Ureter (tissue), 1 donor: ENCODE measurements around the gene CMIP. TPM values are rescaled to one million over a fixed set of nuclear protein-coding genes. Genes with fewer than 3 reads are reported as not detected.
"Not testable (repeated sequence)": the region's sequence is repeated elsewhere in the genome, so short reads cannot be mapped to it uniquely, and the experiment has no call there.

Experiments used
- DNase-seq: peaks from one replicate; pipeline ENCODE4 v3.0.0-alpha.2; 2020; ENCODE audit warnings: low spot score
- total RNA-seq: library from RNA; stranded (reverse); gene quantifications from one replicate; pipeline ENCODE4 v1.2.4, GENCODE V29; 2023
- donor health status: DM: yes; HTN: yes; CAD: no.

The CMIP gene
- total RNA-seq, 1 donor from 2014 or later: 98.0 TPM

- DNase-seq: no peak
Measured at GRCh38 chr16:81717662-81718189, 273.1 kb downstream of the CMIP start.

- DNase-seq: no peak
Measured at GRCh38 chr16:81718637-81719036, 274.0 kb downstream of the CMIP start.

- DNase-seq: no peak
Measured at GRCh38 chr16:81719993-81720392, 275.4 kb downstream of the CMIP start.

- no peak for DNase-seq
Measured at GRCh38 chr16:81720973-81721906, 276.6 kb downstream of the CMIP start.

- no peak for DNase-seq
Measured at GRCh38 chr16:81723098-81723723, 278.6 kb downstream of the CMIP start.

GRCh38 chr16:81728435-81728834 lies 283.8 kb downstream of the CMIP start:
- no peak for DNase-seq

GRCh38 chr16:81729451-81729850 lies 284.8 kb downstream of the CMIP start:
- DNase-seq: no peak

- peak; percentile 84 for DNase-seq
Measured at GRCh38 chr16:81730090-81731051, 285.8 kb downstream of the CMIP start.

- no peak for DNase-seq
Measured at GRCh38 chr16:81731649-81732048, 287.0 kb downstream of the CMIP start.

GRCh38 chr16:81732699-81733098 lies 288.1 kb downstream of the CMIP start:
- no peak for DNase-seq

- DNase-seq: no peak
Measured at GRCh38 chr16:81733295-81733694, 288.7 kb downstream of the CMIP start.

GRCh38 chr16:81734632-81735434 lies 290.2 kb downstream of the CMIP start:
- no peak for DNase-seq

GRCh38 chr16:81737885-81738536 lies 293.4 kb downstream of the CMIP start:
- DNase-seq: peak; percentile 87

- no peak for DNase-seq
Measured at GRCh38 chr16:81738783-81739496, 294.3 kb downstream of the CMIP start.

GRCh38 chr16:81739503-81739902 lies 294.9 kb downstream of the CMIP start:
- no peak for DNase-seq

- no peak for DNase-seq
Measured at GRCh38 chr16:81740169-81740568, 295.6 kb downstream of the CMIP start.

GRCh38 chr16:81741430-81741770 lies 296.8 kb downstream of the CMIP start:
- DNase-seq: not testable (repeated sequence)

GRCh38 chr16:81744385-81744784 lies 299.8 kb downstream of the CMIP start:
- DNase-seq: no peak

GRCh38 chr16:81744911-81745310 lies 300.3 kb downstream of the CMIP start:
- DNase-seq: no peak
